GM12878 (cell line): ENCODE data around the gene BSPRY. TPM values are rescaled to one million over a fixed set of nuclear protein-coding genes. Genes with fewer than 3 reads are reported as not detected.
"Not testable (repeated sequence)": the region's sequence is repeated elsewhere in the genome, so short reads cannot be mapped to it uniquely, and the experiment has no call there.

ENCODE experiments used
- ATAC-seq: fragments of 200-7000 bp; cut with Tn5 transposase; 3 replicates; pipeline ENCODE4 v1.9.1; 2020; ENCODE audit warnings: mild to moderate bottlenecking, moderate library complexity
- BruUV-seq: library from RNA; stranded (reverse); fragments of 400-500 nt; replicated peaks from 2 replicates; lab custom pipeline; 2021; lab: Mats Ljungman, UMichigan
- CTCF ChIA-PET: fragments of 300-600 bp; sonication (Branson Sonifier 250); formaldehyde crosslinking; extraction: SDS; loops from one replicate; lab custom pipeline; 2021; ENCODE audit warnings: inconsistent platforms; lab: Yijun Ruan, JAX
- POLR2A ChIA-PET: fragments of 350-600 bp; formaldehyde crosslinking; extraction: SDS; loops from one replicate; lab custom pipeline; 2021; ENCODE audit warnings: inconsistent platforms; lab: Charles Lee
- RAD21 ChIA-PET: fragments of 300-600 bp; sonication (Branson Sonifier 250); formaldehyde crosslinking; loops from one replicate; lab custom pipeline; 2023; ENCODE audit warnings: antibody characterized with exemption; ENCODE audit not compliant: unreplicated experiment; lab: Charles Lee
- SMC1A ChIA-PET: fragments of 300-600 bp; sonication (Branson Sonifier 250); formaldehyde crosslinking; loops from one replicate; lab custom pipeline; 2023; ENCODE audit not compliant: unreplicated experiment, uncharacterized antibody; lab: Charles Lee
- DNase-seq: peaks from one replicate; pipeline ENCODE4 v3.0.0-alpha.2; 2011; ENCODE audit warnings: low read depth, low spot score
- FAIRE-seq: peaks from 3 replicates; lab custom pipeline; 2011; peaks lifted over from hg19 to GRCh38; lab: Jason Lieb, UNC
- H2AFZ ChIP-seq: 2 replicates; pipeline ENCODE4 v1.6.0; 2011; ENCODE audit warnings: low read depth, low read length, control low read depth; ENCODE audit not compliant: control insufficient read depth
- H3K27ac ChIP-seq: 2 replicates; pipeline ENCODE4 v1.5.1; 2011; ENCODE audit warnings: control low read depth; ENCODE audit not compliant: control insufficient read depth, insufficient read depth
- H3K27me3 ChIP-seq, 2 experiments: replicated peaks in 1 of 2; 2 replicates each; pipeline versions ENCODE4 v1.6.0 to v1.6.1; 2011; ENCODE audit warnings: low read length in 1 of 2; ENCODE audit not compliant: control insufficient read depth in 2 of 2, insufficient read depth in 2 of 2
- H3K36me3 ChIP-seq, 2 experiments: 2 replicates each; pipeline ENCODE4 v1.5.1; 2011; ENCODE audit warnings: low read length in 1 of 2; ENCODE audit not compliant: control insufficient read depth in 2 of 2, insufficient read depth in 2 of 2
- H3K4me1 ChIP-seq: 2 replicates; pipeline ENCODE4 v1.6.1; 2011; ENCODE audit warnings: mild to moderate bottlenecking, low read length, moderate library complexity, mixed read lengths; ENCODE audit not compliant: control insufficient read depth, insufficient read depth
- H3K4me2 ChIP-seq: 2 replicates; pipeline ENCODE4 v1.6.0; 2011; ENCODE audit warnings: control low read depth; ENCODE audit not compliant: control insufficient read depth, insufficient read depth
- H3K4me3 ChIP-seq: fragments of 200-600 bp; sonication (generic); 2 replicates; pipeline ENCODE4 v1.5.1; 2016
- H3K79me2 ChIP-seq: 2 replicates; pipeline ENCODE4 v1.6.0; 2011; ENCODE audit warnings: low read length; ENCODE audit not compliant: control insufficient read depth, insufficient read depth
- H3K9ac ChIP-seq: 2 replicates; pipeline ENCODE4 v1.8.0; 2011; ENCODE audit warnings: low read length, control low read depth, mixed read lengths; ENCODE audit not compliant: control insufficient read depth, insufficient read depth
- H3K9me3 ChIP-seq: replicated peaks from 3 replicates; pipeline ENCODE4 v1.5.1; 2011; ENCODE audit warnings: mild to moderate bottlenecking, low read length; ENCODE audit not compliant: control insufficient read depth, insufficient read depth
- H4K20me1 ChIP-seq: 2 replicates; pipeline ENCODE4 v1.6.0; 2011; ENCODE audit not compliant: control insufficient read depth, insufficient read depth
- EGR1 ChIP-seq, 2 experiments: IDR thresholded peaks; 1 replicate in 1 of 2; 2 replicates in 1 of 2; pipeline ENCODE4 v1.6.1; 2011 to 2012; ENCODE audit warnings: low read depth in 2 of 2, low read length in 2 of 2, borderline replicate concordance in 1 of 2, mild to moderate bottlenecking in 1 of 2, moderate library complexity in 1 of 2
- EP300 ChIP-seq, 2 experiments: fragments of 150-350 bp in 1 of 2; IDR thresholded peaks; 2 replicates each; pipeline ENCODE4 v1.6.1; 2011 to 2012; ENCODE audit warnings: low read depth in 2 of 2, low read length in 2 of 2, borderline replicate concordance in 1 of 2, improper control_type of control experiment in 1 of 2, inconsistent platforms in 1 of 2; ENCODE audit not compliant: control insufficient read depth in 1 of 2
- FOXK2 ChIP-seq: fragments of 450-650 bp; IDR thresholded peaks from 2 replicates; pipeline ENCODE4 v1.6.1; 2017; ENCODE audit warnings: mild to moderate bottlenecking, moderate library complexity
- JUND ChIP-seq: IDR thresholded peaks from 2 replicates; pipeline ENCODE4 v1.6.1; 2012; ENCODE audit warnings: low read depth, mild to moderate bottlenecking, low read length, improper control_type of control experiment, moderate library complexity
- ZNF274 ChIP-seq: IDR thresholded peaks from one replicate; pipeline ENCODE4 v1.8.0; 2011; ENCODE audit not compliant: insufficient read length, insufficient read depth
- WGBS: methylation state at CpG from one replicate; pipeline ENCODE4 v1.1.6; 2016; ENCODE audit warnings: low lambda C conversion rate; ENCODE audit not compliant: insufficient replicate concordance, insufficient coverage; ENCODE audit errors: missing lambda C conversion rate; 5-methylcytosine and 5-hydroxymethylcytosine counted together
- in situ Hi-C: fragments of 300-500 bp; cut with MboI; formaldehyde crosslinking; loops from 9 replicates; pipeline ENCODE4 v1.14.3; 2018; ENCODE audit warnings: mixed read lengths
- intact Hi-C: fragments of 100-400 bp; cut with micrococcal nuclease; formaldehyde crosslinking; loops from one replicate; pipeline ENCODE4 v1.14.2; 2022; ENCODE audit not compliant: unreplicated experiment
- polyA plus RNA-seq, 11 experiments: library from polyadenylated mRNA; depleted of rRNA in 4 of 11; unstranded in 6 of 11; stranded (reverse) in 5 of 11; fragments of >200 nt; fragmentation: Nextera tagmentation in 4 of 11; fragmentation: Illumina TruSeq in 1 of 11; extraction: Ambion mirVana in 4 of 11; extraction: Trizol in 1 of 11; gene quantifications; 1 replicate in 1 of 11; 2 replicates in 10 of 11; pipeline versions ENCODE4 v1.2.1 to v1.2.3, GENCODE V29; 2011 to 2016; ENCODE audit warnings: inconsistent platforms in 2 of 11, missing spikeins in 2 of 11, low read depth in 1 of 11
- total RNA-seq, 4 experiments: library from RNA; depleted of rRNA in 3 of 4; stranded (reverse); fragments of >200 nt in 3 of 4; fragmentation: Illumina TruSeq in 1 of 4; extraction: Trizol in 1 of 4; gene quantifications; 2 replicates each; pipeline versions ENCODE4 v1.2.1 to v1.2.3, GENCODE V29; 2013 to 2021
- TF ChIP-seq, protein P1 (sequence below): fragments of 450-650 bp; conservative IDR thresholded peaks from 2 replicates; pipeline ENCODE4 v1.6.1; 2017; ENCODE audit warnings: mild to moderate bottlenecking, moderate library complexity
- TF ChIP-seq, protein P2 (sequence below): IDR thresholded peaks from 2 replicates; pipeline ENCODE4 v1.6.1; 2011; ENCODE audit warnings: mild to moderate bottlenecking, low read depth, low read length, moderate library complexity; ENCODE audit not compliant: insufficient replicate concordance
- TF ChIP-seq, protein P3 (sequence below): fragments of 450-650 bp; IDR thresholded peaks from 2 replicates; pipeline ENCODE4 v1.6.1; 2017; ENCODE audit warnings: low read depth, mild to moderate bottlenecking, moderate library complexity

The BSPRY gene
- total and polyA plus RNA-seq, 10 of the 15 experiments (the other 5 are each of a cell fraction or from before 2014, with no cell fraction given): 0.45 to 6.3 (median 4.1) TPM

DNA sequence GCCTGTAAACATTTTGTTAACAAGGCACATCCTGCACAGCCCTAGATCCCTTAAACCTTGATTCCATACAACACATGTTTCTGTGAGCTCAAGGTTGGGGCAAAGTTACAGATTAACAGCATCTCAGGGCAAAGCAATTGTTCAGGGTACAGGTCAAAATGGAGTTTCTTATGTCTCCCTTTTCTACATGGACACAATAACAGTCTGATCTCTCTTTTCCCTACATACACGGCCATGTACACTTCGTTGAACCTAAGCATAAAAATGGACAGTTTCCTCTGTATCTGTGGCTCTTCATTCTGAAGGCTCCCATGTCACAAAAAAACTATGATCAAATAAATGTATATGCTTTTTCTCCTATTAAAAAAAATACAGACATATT, 30.5 kb downstream of the BSPRY start:
- H4K20me1 ChIP-seq, H3K9ac ChIP-seq, H3K27ac ChIP-seq, RAD21 ChIA-PET, BruUV-seq, H3K4me1 ChIP-seq, ATAC-seq, FAIRE-seq, H3K4me2 ChIP-seq, H3K36me3 ChIP-seq, H2AFZ ChIP-seq, H3K79me2 ChIP-seq, H3K9me3 ChIP-seq, DNase-seq, H3K27me3 ChIP-seq, POLR2A ChIA-PET, H3K4me3 ChIP-seq, in situ Hi-C loops: not testable (repeated sequence)
- SMC1A ChIA-PET: interaction anchor here (0.6 to 1.2 kb wide), 3 partner anchors 39 to 161 kb away, joined by 3 read pairs; partner anchors contain the start of genes CDC26 and PRPF4
- intact Hi-C loops: loop anchor here (5.0 kb wide), 1 partner anchor 158 kb away; the partner anchor contains the start of genes FKBP15 and SLC31A1
- 87% methylated on average over 2 of the region's 2 CpGs for WGBS
- CTCF ChIA-PET: interaction anchor here (1.1 to 1.4 kb wide), 3 partner anchors 21 to 28 kb away, joined by 3 to 7 read pairs (median 4); partner anchors contain the start of gene ALAD

GRCh38 chr9:113380869-113381378, 31.6 kb downstream of the BSPRY start:
- BruUV-seq: no TSS peak
- RAD21 ChIA-PET: no interaction called here
- SMC1A ChIA-PET: interaction anchor here (1.2 kb wide), 1 partner anchor 106 kb away, joined by 3 read pairs; the partner anchor contains the start of genes CDC26 and PRPF4
- Histone ChIP-seq H3K4me1 (peaks cover 7% of the 10 kb centered on the region), H3K4me2 (peak overlapping the region; percentile 66), H3K27ac (no peak overlapping the region), H4K20me1 (no peaks in the 10 kb centered on the region), H3K27me3 (no peaks in the 10 kb centered on the region), H3K79me2 (no peaks in the 10 kb centered on the region; the same call in 1 of the 2 replicates), H2AFZ (peak overlapping the region; percentile 81), H3K36me3 (no peaks in the 10 kb centered on the region), H3K4me3 (no peak overlapping the region), H3K9ac (no peak overlapping the region), H3K9me3 (no peaks in the 10 kb centered on the region)
- POLR2A ChIA-PET: no interaction called here
- peak; percentile 72 for ATAC-seq
- FAIRE-seq: peak; percentile 87
- CTCF ChIA-PET: interaction anchor here (1.2 kb wide), 1 partner anchor 23 kb away, joined by 4 read pairs; no protein-coding TSS in a partner anchor
- peak; percentile 77 for DNase-seq
- intact Hi-C loops: loop anchor here (5.0 kb wide), 1 partner anchor 159 kb away; the partner anchor contains the start of genes FKBP15 and SLC31A1
- 11% methylated on average over 1 of the region's 1 CpG for WGBS
- in situ Hi-C loops: no loop called here
- TF ChIP-seq, protein P1, sequence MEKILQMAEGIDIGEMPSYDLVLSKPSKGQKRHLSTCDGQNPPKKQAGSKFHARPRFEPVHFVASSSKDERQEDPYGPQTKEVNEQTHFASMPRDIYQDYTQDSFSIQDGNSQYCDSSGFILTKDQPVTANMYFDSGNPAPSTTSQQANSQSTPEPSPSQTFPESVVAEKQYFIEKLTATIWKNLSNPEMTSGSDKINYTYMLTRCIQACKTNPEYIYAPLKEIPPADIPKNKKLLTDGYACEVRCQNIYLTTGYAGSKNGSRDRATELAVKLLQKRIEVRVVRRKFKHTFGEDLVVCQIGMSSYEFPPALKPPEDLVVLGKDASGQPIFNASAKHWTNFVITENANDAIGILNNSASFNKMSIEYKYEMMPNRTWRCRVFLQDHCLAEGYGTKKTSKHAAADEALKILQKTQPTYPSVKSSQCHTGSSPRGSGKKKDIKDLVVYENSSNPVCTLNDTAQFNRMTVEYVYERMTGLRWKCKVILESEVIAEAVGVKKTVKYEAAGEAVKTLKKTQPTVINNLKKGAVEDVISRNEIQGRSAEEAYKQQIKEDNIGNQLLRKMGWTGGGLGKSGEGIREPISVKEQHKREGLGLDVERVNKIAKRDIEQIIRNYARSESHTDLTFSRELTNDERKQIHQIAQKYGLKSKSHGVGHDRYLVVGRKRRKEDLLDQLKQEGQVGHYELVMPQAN: no peak
- TF ChIP-seq, protein P2, sequence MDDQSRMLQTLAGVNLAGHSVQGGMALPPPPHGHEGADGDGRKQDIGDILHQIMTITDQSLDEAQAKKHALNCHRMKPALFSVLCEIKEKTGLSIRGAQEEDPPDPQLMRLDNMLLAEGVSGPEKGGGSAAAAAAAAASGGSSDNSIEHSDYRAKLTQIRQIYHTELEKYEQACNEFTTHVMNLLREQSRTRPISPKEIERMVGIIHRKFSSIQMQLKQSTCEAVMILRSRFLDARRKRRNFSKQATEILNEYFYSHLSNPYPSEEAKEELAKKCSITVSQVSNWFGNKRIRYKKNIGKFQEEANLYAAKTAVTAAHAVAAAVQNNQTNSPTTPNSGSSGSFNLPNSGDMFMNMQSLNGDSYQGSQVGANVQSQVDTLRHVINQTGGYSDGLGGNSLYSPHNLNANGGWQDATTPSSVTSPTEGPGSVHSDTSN: no peak
- TF ChIP-seq ZNF274 (no peak), EGR1 (IDR thresholded peaks at IDR 0.05; ENCODE audit: borderline replicate concordance in 1 of 2, low read depth in 2 of 2, low read length in 2 of 2) (no peak), FOXK2 (0 out of 2 replicates have a peak, but pooled peaks have one; percentile 4), JUND (peak; percentile 78; the same call in 1 of the 2 replicates), EP300 (IDR thresholded peaks at IDR 0.05; ENCODE audit: borderline replicate concordance in 1 of 2, control insufficient read depth in 1 of 2, low read depth in 2 of 2, low read length in 2 of 2) (peak in 1 of 2 experiments; percentile 80; a peak in 2 of 4 replicates)
- TF ChIP-seq, protein P3, sequence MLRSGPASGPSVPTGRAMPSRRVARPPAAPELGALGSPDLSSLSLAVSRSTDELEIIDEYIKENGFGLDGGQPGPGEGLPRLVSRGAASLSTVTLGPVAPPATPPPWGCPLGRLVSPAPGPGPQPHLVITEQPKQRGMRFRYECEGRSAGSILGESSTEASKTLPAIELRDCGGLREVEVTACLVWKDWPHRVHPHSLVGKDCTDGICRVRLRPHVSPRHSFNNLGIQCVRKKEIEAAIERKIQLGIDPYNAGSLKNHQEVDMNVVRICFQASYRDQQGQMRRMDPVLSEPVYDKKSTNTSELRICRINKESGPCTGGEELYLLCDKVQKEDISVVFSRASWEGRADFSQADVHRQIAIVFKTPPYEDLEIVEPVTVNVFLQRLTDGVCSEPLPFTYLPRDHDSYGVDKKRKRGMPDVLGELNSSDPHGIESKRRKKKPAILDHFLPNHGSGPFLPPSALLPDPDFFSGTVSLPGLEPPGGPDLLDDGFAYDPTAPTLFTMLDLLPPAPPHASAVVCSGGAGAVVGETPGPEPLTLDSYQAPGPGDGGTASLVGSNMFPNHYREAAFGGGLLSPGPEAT: peak; percentile 93
